ENCODE results near the gene IL4I1.

Gene IL4I1

DNA sequence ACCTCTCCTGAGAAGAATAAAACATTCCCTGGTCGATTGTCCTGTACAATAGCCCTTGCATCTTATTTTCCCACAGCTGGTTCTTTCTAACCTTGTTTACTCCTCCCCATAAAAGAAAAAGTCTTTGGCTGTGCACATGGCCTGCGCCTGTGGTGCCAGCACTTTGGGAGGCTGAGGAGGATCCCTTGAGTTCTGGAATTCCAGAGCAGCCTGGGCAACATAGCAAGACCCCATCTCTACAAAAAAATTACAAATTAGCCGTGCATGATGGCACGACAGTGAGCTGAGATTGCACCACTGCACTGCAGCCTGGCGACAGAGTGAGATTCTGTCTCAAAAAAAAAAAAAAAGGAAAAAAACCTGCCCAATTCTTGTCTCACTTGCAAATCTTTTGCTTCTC, 39.9 kb upstream of the IL4I1 start:
- TF ChIP-seq, protein P1, sequence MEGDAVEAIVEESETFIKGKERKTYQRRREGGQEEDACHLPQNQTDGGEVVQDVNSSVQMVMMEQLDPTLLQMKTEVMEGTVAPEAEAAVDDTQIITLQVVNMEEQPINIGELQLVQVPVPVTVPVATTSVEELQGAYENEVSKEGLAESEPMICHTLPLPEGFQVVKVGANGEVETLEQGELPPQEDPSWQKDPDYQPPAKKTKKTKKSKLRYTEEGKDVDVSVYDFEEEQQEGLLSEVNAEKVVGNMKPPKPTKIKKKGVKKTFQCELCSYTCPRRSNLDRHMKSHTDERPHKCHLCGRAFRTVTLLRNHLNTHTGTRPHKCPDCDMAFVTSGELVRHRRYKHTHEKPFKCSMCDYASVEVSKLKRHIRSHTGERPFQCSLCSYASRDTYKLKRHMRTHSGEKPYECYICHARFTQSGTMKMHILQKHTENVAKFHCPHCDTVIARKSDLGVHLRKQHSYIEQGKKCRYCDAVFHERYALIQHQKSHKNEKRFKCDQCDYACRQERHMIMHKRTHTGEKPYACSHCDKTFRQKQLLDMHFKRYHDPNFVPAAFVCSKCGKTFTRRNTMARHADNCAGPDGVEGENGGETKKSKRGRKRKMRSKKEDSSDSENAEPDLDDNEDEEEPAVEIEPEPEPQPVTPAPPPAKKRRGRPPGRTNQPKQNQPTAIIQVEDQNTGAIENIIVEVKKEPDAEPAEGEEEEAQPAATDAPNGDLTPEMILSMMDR (conservative IDR thresholded peaks at IDR 0.05; ENCODE audit: low read depth, low read length), result no peak
- no peak overlapping the region for H3K4me3 ChIP-seq (ENCODE audit: low read length)
- DNase-seq (ENCODE audit: low read depth), result no peak

DNA sequence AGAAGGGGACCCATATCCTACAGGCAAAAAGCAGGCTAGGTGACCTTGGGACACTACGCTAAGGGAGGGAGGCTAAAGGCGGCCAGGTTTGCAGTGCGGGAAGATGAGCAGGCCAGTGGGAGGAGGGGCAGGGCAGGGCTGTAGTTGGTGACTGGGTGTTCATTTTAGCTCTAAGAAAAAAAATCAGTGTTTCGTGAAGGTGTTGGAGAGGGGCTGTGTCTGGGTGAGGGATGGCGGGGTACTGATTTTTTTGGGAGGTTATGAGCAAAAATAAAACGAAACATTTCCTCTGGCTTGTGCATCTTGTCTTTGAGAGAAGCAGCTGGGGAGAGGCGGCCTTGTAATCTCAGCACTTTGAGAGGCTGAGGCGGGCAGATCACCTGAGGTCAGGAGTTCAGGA, 37.0 kb upstream of the IL4I1 start:
- no peak for DNase-seq (ENCODE audit: low read depth)
- TF ChIP-seq, protein P1 (conservative IDR thresholded peaks at IDR 0.05; ENCODE audit: low read depth, low read length), result no peak
- H3K4me3 ChIP-seq (ENCODE audit: low read length), result no peak overlapping the region

DNA sequence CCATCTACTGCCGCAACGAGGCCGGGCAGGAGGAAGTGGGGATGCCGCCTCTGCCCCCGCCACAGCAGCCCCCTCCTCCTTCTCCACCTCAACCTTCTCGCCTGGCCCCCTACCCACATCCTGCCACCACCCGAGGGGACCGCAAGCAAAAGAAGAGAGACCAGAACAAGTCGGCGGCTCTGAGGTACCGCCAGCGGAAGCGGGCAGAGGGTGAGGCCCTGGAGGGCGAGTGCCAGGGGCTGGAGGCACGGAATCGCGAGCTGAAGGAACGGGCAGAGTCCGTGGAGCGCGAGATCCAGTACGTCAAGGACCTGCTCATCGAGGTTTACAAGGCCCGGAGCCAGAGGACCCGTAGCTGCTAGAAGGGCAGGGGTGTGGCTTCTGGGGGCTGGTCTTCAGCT, 36.0 kb upstream of the IL4I1 start:
- TF ChIP-seq, protein P1 (conservative IDR thresholded peaks at IDR 0.05; ENCODE audit: low read depth, low read length), result no peak
- H3K4me3 ChIP-seq (ENCODE audit: low read length), result no peak overlapping the region
- DNase-seq (ENCODE audit: low read depth), result no peak

DNA sequence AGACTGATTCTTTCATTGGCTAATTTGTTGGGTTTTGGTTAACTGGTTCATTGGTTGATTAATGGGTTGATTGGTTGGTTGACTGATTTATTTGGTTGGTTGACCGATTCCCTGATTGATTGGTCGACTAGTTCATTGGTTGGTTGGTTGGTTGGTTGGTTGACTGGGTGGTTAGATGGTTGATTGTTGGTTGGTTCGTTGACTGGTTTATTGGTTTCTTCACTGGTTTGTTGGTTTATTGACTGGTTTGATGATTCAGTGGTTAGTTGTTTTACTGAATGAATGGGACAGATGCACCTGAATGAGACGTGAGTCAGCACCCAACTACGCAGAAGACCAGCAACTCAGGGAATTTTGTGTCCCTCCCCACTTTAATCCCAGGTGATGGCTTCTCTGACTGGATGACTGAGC, 35.4 kb upstream of the IL4I1 start:
- no peak overlapping the region for H3K4me3 ChIP-seq (ENCODE audit: low read length)
- no peak for DNase-seq (ENCODE audit: low read depth)
- TF ChIP-seq, protein P1 (conservative IDR thresholded peaks at IDR 0.05; ENCODE audit: low read depth, low read length), result no peak

DNA sequence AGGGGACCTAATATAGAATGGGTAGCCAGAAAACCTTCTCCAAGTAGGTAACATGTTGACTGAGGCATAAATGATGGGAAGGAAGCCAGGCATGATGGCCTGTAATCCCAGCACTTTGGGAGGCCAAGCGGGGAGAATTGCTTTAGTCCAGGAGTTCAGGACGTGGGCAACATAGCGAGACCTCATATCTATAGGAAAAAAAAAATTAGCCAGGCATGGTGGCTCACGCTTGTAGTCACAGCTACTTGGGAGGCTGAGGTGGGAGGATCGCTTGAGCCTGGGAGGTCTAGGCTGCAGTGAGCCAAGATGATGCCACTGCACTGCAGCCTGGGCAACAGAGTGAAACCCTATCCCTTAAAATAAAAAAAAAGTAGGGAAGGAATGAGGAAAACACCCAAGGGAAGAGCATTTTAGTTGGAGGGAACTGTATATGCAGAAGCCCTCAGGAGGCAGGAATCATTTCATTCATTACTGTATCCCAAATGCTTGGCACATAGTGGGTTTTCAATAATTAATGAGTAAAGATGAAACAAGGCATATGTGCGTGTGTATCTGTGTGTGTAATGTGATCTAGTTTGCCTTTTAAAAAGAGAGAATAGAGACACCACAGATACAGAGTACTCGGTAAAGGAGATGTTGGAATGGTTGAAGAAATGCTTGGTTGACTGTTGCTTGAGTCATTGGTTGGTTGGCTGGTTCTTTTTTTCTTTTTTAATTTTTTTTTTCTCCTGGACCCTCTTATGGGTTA, 34.8 kb upstream of the IL4I1 start:
- TF ChIP-seq, protein P1 (conservative IDR thresholded peaks at IDR 0.05; ENCODE audit: low read depth, low read length), result no peak
- no peak for DNase-seq (ENCODE audit: low read depth)
- no peak overlapping the region for H3K4me3 ChIP-seq (ENCODE audit: low read length)

DNA sequence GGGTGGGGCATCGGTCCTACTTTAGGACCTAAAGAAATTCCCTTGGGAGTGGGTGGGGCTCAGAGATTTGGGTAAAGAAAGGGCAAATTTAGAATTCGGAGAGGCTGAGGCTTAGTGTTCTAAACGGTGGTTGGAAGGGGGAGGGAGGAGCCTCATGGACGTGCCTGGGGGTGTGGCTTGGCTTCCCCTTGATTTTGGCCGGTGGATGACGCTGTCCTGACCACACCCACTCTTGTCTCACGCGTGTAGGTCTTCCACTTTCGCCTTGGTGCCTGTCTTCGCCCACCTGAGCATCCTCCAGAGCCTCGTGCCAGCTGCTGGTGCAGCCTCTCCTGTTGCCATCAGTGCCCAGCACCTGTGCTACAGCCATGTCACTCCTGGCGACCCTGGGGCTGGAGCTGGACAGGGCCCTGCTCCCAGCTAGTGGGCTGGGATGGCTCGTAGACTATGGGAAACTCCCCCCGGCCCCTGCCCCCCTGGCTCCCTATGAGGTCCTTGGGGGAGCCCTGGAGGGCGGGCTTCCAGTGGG, 33.9 kb upstream of the IL4I1 start:
- no peak for DNase-seq (ENCODE audit: low read depth)
- H3K4me3 ChIP-seq (ENCODE audit: low read length), result peak overlapping the region; percentile 87
- TF ChIP-seq, protein P1 (conservative IDR thresholded peaks at IDR 0.05; ENCODE audit: low read depth, low read length), result no peak
